OCI-LY3 (cell line): ENCODE results near the gene SERGEF.

Experiments used
- H2AFZ ChIP-seq: fragments of 200-600, 300-600 bp; shearing (Covaris generic); 2 replicates; pipeline ENCODE4 v1.6.0; 2014; ENCODE audit warnings: antibody characterized with exemption, low read depth, low read length
- H3K27ac ChIP-seq: fragments of 200-600, 300-600 bp; sonication (generic); 2 replicates; pipeline ENCODE4 v1.5.1; 2014; ENCODE audit warnings: mild to moderate bottlenecking, low read length, moderate library complexity, mixed read lengths
- H3K27me3 ChIP-seq: fragments of 200-600, 300-600 bp; sonication (generic); 2 replicates; pipeline ENCODE4 v1.6.1; 2014; ENCODE audit warnings: low read depth, low read length, mixed read lengths
- H3K36me3 ChIP-seq: fragments of 200-600, 300-600 bp; sonication (generic); replicated peaks from 2 replicates; pipeline ENCODE3; 2014; ENCODE audit warnings: low read depth, low read length, mixed read lengths
- H3K4me1 ChIP-seq: fragments of 300-600, 200-600 bp; sonication (generic); 2 replicates; pipeline ENCODE4 v1.6.1; 2014; ENCODE audit warnings: low read length, mixed read lengths
- H3K4me2 ChIP-seq: fragments of 200-600, 300-600 bp; sonication (generic); 2 replicates; pipeline ENCODE4 v1.6.1; 2014; ENCODE audit warnings: low read length, mixed read lengths
- H3K4me3 ChIP-seq: fragments of 300-600, 200-600 bp; sonication (generic); 2 replicates; pipeline ENCODE4 v1.5.1; 2014; ENCODE audit warnings: antibody characterized with exemption, mild to moderate bottlenecking, low read length, moderate library complexity
- H3K79me2 ChIP-seq: fragments of 300-600, 200-600 bp; shearing (Covaris generic); 2 replicates; pipeline ENCODE4 v1.6.1; 2014; ENCODE audit warnings: mild to moderate bottlenecking, low read length, mixed read lengths
- H3K9ac ChIP-seq: fragments of 300-600, 200-600 bp; shearing (Covaris generic); 2 replicates; pipeline ENCODE4 v1.6.0; 2014; ENCODE audit warnings: mild to moderate bottlenecking, low read length, moderate library complexity
- H3K9me3 ChIP-seq: fragments of 200-600, 300-600 bp; shearing (Covaris generic); 2 replicates; pipeline ENCODE4 v1.6.1; 2014; ENCODE audit warnings: low read length, mixed read lengths; ENCODE audit not compliant: insufficient read depth
- H4K20me1 ChIP-seq: fragments of 200-600, 300-600 bp; sonication (generic); 2 replicates; pipeline ENCODE4 v1.6.1; 2016; ENCODE audit warnings: low read length, mixed read lengths; ENCODE audit not compliant: insufficient read depth
- EZH2phosphoT487 ChIP-seq: fragments of 200-600 bp; shearing (Covaris generic); IDR thresholded peaks from 2 replicates; pipeline ENCODE4 v1.6.1; 2018; ENCODE audit warnings: antibody characterized with exemption, mixed run types, low read depth
- TF ChIP-seq, protein P1 (sequence below): fragments of 200-600, 300-600 bp; sonication (generic); IDR thresholded peaks from 2 replicates; pipeline ENCODE4 v1.5.1; 2014; ENCODE audit warnings: antibody characterized with exemption, low read length, low read depth

Gene SERGEF

DNA sequence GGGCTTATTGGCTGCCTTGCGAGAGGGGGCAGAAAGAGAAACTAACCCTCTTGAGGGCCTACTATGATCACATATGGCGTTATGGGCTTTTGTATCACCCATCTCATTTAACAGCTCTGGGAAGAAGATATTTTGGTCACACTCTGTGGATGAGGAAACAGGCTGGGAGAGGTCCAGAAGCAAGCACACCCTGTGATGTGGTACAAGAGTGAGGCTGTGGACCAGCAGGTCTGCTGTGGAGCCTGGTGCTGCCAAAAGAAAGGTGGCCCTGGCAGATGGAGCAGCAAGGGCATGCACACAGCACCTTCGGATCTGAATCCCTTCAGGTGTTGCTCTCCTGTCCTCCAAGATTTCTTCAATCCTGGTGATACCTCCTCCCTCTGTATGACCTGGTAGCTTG, 214.1 kb downstream of the SERGEF start:
- no peaks in the 10 kb centered on the region for H3K36me3 ChIP-seq
- H3K79me2 ChIP-seq: no peaks in the 10 kb centered on the region
- no peaks in the 10 kb centered on the region for H3K27me3 ChIP-seq
- no peak overlapping the region for H2AFZ ChIP-seq
- no peaks in the 10 kb centered on the region for H3K4me1 ChIP-seq
- no peaks in the 10 kb centered on the region for H4K20me1 ChIP-seq
- H3K4me3 ChIP-seq: no peak overlapping the region
- no peak overlapping the region for H3K4me2 ChIP-seq
- H3K9ac ChIP-seq: no peak overlapping the region
- TF ChIP-seq, protein P1, sequence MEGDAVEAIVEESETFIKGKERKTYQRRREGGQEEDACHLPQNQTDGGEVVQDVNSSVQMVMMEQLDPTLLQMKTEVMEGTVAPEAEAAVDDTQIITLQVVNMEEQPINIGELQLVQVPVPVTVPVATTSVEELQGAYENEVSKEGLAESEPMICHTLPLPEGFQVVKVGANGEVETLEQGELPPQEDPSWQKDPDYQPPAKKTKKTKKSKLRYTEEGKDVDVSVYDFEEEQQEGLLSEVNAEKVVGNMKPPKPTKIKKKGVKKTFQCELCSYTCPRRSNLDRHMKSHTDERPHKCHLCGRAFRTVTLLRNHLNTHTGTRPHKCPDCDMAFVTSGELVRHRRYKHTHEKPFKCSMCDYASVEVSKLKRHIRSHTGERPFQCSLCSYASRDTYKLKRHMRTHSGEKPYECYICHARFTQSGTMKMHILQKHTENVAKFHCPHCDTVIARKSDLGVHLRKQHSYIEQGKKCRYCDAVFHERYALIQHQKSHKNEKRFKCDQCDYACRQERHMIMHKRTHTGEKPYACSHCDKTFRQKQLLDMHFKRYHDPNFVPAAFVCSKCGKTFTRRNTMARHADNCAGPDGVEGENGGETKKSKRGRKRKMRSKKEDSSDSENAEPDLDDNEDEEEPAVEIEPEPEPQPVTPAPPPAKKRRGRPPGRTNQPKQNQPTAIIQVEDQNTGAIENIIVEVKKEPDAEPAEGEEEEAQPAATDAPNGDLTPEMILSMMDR: no peak
- TF ChIP-seq EZH2phosphoT487: no peak
- H3K9me3 ChIP-seq: no peaks in the 10 kb centered on the region
- H3K27ac ChIP-seq: no peak overlapping the region

DNA sequence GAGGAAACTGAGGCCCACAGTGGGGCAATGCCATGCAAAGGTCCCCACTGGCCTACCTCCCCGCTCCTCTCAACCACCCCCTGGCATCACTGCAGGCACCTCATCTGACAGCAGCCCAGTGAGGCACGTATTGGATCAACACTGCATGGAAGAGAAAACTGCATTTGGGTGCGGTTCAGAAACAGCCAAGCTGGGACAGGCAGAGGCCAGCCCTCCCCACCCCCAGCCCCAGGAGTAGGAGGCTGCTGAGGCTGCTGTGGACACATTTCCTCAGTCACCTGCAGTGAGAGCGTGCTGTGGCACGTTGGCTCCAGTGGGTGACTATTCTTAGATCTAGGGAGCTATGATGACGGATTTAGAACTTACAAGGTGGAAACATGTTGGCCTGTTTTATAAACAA, 214.6 kb downstream of the SERGEF start:
- Histone ChIP-seq H2AFZ (no peak overlapping the region), H3K4me2 (no peak overlapping the region), H3K27ac (no peak overlapping the region), H3K79me2 (no peaks in the 10 kb centered on the region), H3K9me3 (no peaks in the 10 kb centered on the region), H3K36me3 (no peaks in the 10 kb centered on the region), H3K9ac (no peak overlapping the region), H3K4me3 (no peak overlapping the region), H3K27me3 (no peaks in the 10 kb centered on the region), H4K20me1 (no peaks in the 10 kb centered on the region), H3K4me1 (no peaks in the 10 kb centered on the region)
- no peak for TF ChIP-seq EZH2phosphoT487
- TF ChIP-seq, protein P1: no peak

DNA sequence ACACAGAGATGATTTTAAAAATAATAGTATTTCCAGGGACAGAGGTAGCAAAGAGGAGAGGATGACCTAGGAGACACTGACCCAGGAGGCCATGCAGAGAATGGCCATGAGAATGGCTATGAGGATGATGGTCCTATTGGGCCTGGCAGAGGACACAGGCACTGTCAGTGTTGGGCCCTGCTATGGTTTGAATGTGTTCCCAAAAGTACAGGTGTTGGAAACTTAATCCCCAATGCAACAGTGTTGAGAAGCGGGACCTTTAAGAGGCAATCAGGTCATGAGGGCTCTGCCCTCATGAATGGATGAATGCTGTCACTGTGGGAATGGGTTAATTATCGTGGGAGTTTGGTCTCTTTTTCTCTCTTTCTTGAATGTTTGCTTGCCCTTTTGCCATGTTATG, 216.7 kb downstream of the SERGEF start:
- H3K4me2 ChIP-seq: no peak overlapping the region
- no peak overlapping the region for H3K9ac ChIP-seq
- no peaks in the 10 kb centered on the region for H3K36me3 ChIP-seq
- no peaks in the 10 kb centered on the region for H3K27me3 ChIP-seq
- no peaks in the 10 kb centered on the region for H3K9me3 ChIP-seq
- H3K4me3 ChIP-seq: no peak overlapping the region
- H4K20me1 ChIP-seq: no peaks in the 10 kb centered on the region
- TF ChIP-seq EZH2phosphoT487: no peak
- TF ChIP-seq, protein P1: no peak
- H3K4me1 ChIP-seq: no peaks in the 10 kb centered on the region
- no peak overlapping the region for H3K27ac ChIP-seq
- no peak overlapping the region for H2AFZ ChIP-seq
- H3K79me2 ChIP-seq: no peaks in the 10 kb centered on the region

DNA sequence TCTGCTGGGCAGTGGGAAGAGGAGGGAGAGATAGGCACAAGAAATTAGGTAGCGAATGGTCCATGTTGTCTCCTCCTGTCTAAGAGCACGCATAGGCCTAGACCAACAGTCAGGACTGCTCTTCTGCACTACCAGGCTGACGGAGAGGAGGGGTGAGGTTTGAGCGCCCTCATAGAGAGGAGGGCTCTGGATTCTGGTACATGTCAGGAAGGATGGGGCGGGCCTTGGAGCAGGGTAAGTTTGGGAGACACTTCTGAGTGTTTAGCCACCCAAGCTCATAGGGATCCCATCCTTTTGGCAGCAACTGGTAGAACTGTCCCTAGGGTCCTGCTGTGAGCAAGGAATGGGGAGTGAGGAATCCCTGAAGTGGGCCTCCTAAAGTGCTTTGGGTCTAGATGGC, 217.9 kb downstream of the SERGEF start:
- no peak overlapping the region for H3K9ac ChIP-seq
- no peak overlapping the region for H3K4me3 ChIP-seq
- no peaks in the 10 kb centered on the region for H3K79me2 ChIP-seq
- no peaks in the 10 kb centered on the region for H3K27me3 ChIP-seq
- TF ChIP-seq, protein P1: no peak
- no peak for TF ChIP-seq EZH2phosphoT487
- H4K20me1 ChIP-seq: no peaks in the 10 kb centered on the region
- no peak overlapping the region for H3K27ac ChIP-seq
- no peak overlapping the region for H3K4me2 ChIP-seq
- H3K36me3 ChIP-seq: no peaks in the 10 kb centered on the region
- H3K4me1 ChIP-seq: no peaks in the 10 kb centered on the region
- no peak overlapping the region for H2AFZ ChIP-seq
- H3K9me3 ChIP-seq: no peaks in the 10 kb centered on the region
